ENCODE measurements around the gene ABHD2.

DNA sequence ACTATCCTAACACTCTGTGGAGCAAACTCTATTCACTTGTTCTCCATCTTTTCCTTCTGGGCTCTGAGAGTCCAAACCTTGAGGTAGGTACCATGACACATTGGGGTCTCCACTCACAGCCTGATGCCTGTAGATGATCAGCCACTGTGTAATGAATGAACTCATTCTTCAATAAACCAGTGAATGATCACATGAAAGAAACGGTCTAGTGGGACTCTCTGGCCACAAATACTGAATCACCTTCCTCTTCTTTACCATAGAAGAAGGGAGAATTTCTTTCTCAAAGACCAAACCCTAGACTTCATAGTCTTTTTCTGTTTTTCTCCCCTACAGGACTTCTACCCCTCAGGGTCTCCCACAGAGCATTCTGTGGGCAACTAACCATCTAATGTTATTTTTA lies 20.5 kb upstream of the ABHD2 start:
- no peak for TF ChIP-seq EZH2 (IDR thresholded peaks at IDR 0.05; ENCODE audit: borderline replicate concordance, low read depth, low read length, severe bottlenecking)
- no peak for TF ChIP-seq POLR2AphosphoS5 (IDR thresholded peaks at IDR 0.05; ENCODE audit: insufficient read depth, low read depth, low read length)
- no peak for TF ChIP-seq MYC (IDR thresholded peaks at IDR 0.05; ENCODE audit: low read depth, low read length)
- TF ChIP-seq, protein P1, sequence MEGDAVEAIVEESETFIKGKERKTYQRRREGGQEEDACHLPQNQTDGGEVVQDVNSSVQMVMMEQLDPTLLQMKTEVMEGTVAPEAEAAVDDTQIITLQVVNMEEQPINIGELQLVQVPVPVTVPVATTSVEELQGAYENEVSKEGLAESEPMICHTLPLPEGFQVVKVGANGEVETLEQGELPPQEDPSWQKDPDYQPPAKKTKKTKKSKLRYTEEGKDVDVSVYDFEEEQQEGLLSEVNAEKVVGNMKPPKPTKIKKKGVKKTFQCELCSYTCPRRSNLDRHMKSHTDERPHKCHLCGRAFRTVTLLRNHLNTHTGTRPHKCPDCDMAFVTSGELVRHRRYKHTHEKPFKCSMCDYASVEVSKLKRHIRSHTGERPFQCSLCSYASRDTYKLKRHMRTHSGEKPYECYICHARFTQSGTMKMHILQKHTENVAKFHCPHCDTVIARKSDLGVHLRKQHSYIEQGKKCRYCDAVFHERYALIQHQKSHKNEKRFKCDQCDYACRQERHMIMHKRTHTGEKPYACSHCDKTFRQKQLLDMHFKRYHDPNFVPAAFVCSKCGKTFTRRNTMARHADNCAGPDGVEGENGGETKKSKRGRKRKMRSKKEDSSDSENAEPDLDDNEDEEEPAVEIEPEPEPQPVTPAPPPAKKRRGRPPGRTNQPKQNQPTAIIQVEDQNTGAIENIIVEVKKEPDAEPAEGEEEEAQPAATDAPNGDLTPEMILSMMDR (IDR thresholded peaks at IDR 0.05; ENCODE audit: extremely low read depth in 1 of 2, insufficient read depth in 1 of 2, low read depth in 1 of 2, low read length in 2 of 2): no peak
- TF ChIP-seq FOS (IDR thresholded peaks at IDR 0.05; ENCODE audit: borderline replicate concordance, insufficient read depth, low read length): no peak
- no peak for TF ChIP-seq POLR2A (IDR thresholded peaks at IDR 0.05; ENCODE audit: low read depth, low read length)
- TF ChIP-seq JUN (IDR thresholded peaks at IDR 0.05; ENCODE audit: borderline replicate concordance, insufficient read depth, insufficient read length, low read depth): no peak
- TF ChIP-seq, protein P2, sequence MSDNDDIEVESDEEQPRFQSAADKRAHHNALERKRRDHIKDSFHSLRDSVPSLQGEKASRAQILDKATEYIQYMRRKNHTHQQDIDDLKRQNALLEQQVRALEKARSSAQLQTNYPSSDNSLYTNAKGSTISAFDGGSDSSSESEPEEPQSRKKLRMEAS (IDR thresholded peaks at IDR 0.05; ENCODE audit: insufficient read depth, insufficient read length): no peak
- no peak for TF ChIP-seq GATA2 (IDR thresholded peaks at IDR 0.05; ENCODE audit: insufficient read depth, insufficient read length, low read depth, low read length)

All from endothelial cell of umbilical vein (primary cell).